HG03378 (cell line): Measurements from ENCODE around the gene HAL.

Experiments
- ATAC-seq: cut with Tn5 transposase; IDR thresholded peaks from one replicate; pipeline ENCODE4 v1.9.1; 2021; ENCODE audit warnings: mild to moderate bottlenecking, moderate library complexity; ENCODE audit not compliant: unreplicated experiment

HAL gene

DNA sequence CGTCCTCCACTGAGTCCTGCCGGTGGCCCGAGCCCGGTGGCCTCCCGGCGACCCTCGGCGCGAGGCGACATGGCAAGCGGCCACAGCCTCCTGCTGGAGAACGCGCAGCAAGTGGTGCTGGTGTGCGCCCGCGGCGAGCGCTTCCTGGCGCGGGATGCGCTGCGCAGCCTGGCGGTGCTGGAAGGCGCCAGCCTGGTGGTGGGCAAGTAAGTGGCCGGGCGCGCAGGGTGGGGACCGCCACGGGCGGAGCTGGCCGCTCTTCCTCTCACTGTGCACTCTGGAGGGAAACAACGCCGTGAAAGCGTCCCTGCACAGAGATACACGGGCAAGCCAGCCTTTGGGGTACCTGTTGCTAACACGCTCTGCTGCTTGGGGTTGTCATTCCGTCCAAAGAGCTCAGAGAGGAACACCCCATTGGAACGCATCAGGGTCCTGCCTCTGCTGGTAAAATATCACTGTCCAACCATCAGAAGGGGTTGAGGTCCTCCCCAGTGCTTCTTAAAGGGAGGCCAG lies 52.8 kb downstream of the HAL start, which contains the start of gene AMDHD1:
Gene AMDHD1 (plus strand): TSS at position 2 of the 513 bp plus-strand sequence. CDS start 68 bp downstream, at position 70.
- peak; percentile 48 for ATAC-seq

DNA sequence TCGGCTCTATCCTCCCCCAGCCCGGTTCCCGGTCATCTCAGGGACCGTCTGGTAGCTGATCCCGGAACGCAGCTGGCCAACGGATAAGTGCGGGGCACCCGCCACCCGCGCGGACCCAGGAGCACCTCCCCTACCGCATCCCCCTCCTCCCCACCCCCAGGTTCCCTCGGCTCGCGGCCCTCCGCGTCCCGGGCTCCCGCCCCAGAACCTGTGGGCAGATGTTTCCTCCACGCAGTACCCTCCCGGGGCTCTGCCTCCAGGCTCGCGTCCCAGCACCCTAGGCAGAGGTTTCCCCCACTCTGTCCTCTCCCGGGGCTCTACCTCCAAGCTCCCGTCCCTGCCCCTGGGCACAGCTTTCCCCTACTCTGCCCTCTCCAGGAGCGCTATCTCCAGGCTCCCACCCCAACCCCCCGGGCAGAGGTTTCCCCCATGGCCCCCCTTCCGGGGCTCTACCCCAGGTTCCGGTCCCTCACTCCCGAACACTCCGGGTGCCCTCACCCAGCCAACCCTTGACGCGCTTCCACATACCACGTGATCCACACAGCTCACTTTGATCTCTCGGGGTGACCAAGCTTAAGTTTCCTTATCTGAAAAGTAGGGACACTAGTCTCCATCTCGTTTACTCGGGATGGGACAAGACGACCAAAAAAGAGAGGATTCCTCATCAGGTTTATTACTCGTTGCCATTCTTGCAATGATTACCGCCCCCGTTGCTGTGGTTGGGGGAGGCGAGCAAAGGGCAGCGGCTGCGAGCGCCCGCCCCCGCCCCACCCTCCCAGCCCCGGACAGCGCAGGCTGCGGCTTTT lies 53.4 kb downstream of the HAL start, which contains the start of gene CCDC38:
Gene CCDC38 (minus strand): TSS at position 91 of the 806 bp plus-strand sequence. CDS start 6,105 bp downstream, outside the sequence.
- peak; percentile 92 for ATAC-seq

DNA sequence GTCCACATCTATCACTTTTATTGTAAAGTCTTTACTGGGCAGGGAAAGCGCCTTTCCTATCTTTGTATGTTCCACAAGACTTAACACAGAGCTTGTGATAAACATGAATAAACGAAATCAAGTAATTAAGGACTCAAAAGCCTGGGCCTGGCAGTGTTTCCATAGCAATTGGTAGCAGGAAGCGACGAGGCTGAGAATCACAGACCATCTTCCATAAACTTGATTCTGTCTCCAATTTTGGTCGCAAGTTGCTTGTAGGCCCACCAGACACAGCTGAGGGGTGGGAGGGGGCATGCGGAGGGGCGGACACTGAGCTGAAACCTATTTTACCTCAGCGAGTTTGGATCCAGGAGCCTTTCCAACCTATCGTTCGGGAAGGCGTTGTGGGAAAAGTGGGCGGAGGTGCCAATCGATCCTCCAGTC lies 54.0 kb downstream of the HAL start:
- ATAC-seq = no peak

DNA sequence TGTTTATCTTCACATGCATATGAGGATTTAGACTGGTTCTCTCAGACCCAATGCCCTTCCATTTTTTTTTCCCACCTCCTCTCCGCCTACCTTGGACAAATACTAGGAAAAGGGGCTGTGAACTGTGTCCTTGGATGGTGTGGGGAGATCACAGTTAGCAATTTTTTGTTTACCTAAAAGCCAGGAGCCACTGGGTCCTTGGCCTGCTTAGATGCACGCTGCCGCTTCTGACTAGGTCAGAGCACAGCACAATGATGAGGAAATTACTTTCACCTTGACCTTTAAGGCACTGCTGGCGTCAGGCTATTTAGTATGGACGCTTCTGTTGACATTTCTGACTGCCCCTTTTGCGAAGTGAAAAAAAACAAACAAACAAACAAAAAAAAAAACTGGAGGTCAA lies 55.6 kb downstream of the HAL start:
- no peak for ATAC-seq
